H1 (cell line): ENCODE data around the gene CELA2A. TPM values are rescaled to one million over a fixed set of nuclear protein-coding genes. Genes with fewer than 3 reads are reported as not detected.
A peak's percentile ranks its signal among the peaks of the same experiment; 100 is the strongest.

Source experiments
- CTCF ChIA-PET: fragments of 300-600 bp; sonication (Branson Sonifier 250); formaldehyde crosslinking; loops from one replicate; lab custom pipeline; 2021; ENCODE audit not compliant: partially characterized antibody; lab: Charles Lee
- POLR2A ChIA-PET: fragments of 300-600 bp; sonication (Branson Sonifier 250); formaldehyde crosslinking; loops from one replicate; lab custom pipeline; 2021; ENCODE audit warnings: inconsistent platforms; ENCODE audit not compliant: partially characterized antibody; lab: Charles Lee
- DNase-seq, 2 experiments: peaks; one replicate each; pipeline versions ENCODE4 v3.0.0 to v3.0.0-alpha.2; 2010 to 2022; ENCODE audit warnings: low spot score in 2 of 2, low read depth in 1 of 2, mixed read lengths in 1 of 2
- FAIRE-seq: peaks from 2 replicates; lab custom pipeline; 2011; peaks lifted over from hg19 to GRCh38; lab: Jason Lieb, UNC
- H2AFZ ChIP-seq: 2 replicates; pipeline ENCODE4 v1.8.1; 2012; ENCODE audit warnings: low read length, inconsistent platforms
- H2AK5ac ChIP-seq: 2 replicates; pipeline ENCODE4 v1.6.1; 2013; ENCODE audit warnings: low read depth, low read length
- H2BK120ac ChIP-seq: replicated peaks from 2 replicates; pipeline ENCODE3; 2013; ENCODE audit warnings: low read depth, low read length, inconsistent platforms
- H2BK12ac ChIP-seq: 2 replicates; pipeline ENCODE4 v1.6.1; 2013; ENCODE audit warnings: low read depth, low read length
- H2BK15ac ChIP-seq: 2 replicates; pipeline ENCODE4 v1.6.1; 2013; ENCODE audit warnings: low read length
- H2BK20ac ChIP-seq: 2 replicates; pipeline ENCODE4 v1.6.1; 2013; ENCODE audit warnings: low read length
- H2BK5ac ChIP-seq: 2 replicates; pipeline ENCODE4 v1.6.1; 2013; ENCODE audit warnings: low read depth, low read length
- H3K14ac ChIP-seq: 2 replicates; pipeline ENCODE4 v1.6.1; 2013; ENCODE audit warnings: inconsistent platforms; ENCODE audit not compliant: insufficient read length
- H3K18ac ChIP-seq: 2 replicates; pipeline ENCODE4 v1.6.1; 2013; ENCODE audit warnings: low read length; ENCODE audit errors: extremely low read depth
- H3K23ac ChIP-seq: 2 replicates; pipeline ENCODE4 v1.6.1; 2013; ENCODE audit warnings: inconsistent platforms; ENCODE audit not compliant: insufficient read length
- H3K23me2 ChIP-seq: 2 replicates; pipeline ENCODE4 v1.6.1; 2013; ENCODE audit warnings: low read depth, low read length
- H3K27ac ChIP-seq: 2 replicates; pipeline ENCODE4 v1.6.1; 2011; ENCODE audit warnings: low read depth, low read length, inconsistent platforms
- H3K27me3 ChIP-seq, 4 experiments: replicated peaks in 1 of 4; 1 replicate in 1 of 4; 2 replicates in 3 of 4; pipeline versions ENCODE4 v1.6.1 to v1.8.1; 2011 to 2013; ENCODE audit warnings: low read length in 3 of 4, mild to moderate bottlenecking in 3 of 4, inconsistent platforms in 2 of 4, mixed read lengths in 2 of 4, moderate library complexity in 1 of 4; ENCODE audit not compliant: control insufficient read depth in 3 of 4, insufficient read depth in 3 of 4; ENCODE audit errors: extremely low read depth in 1 of 4
- H3K36me3 ChIP-seq, 4 experiments: 2 replicates each; pipeline versions ENCODE4 v1.6.1 to v1.8.1; 2011 to 2013; ENCODE audit warnings: mild to moderate bottlenecking in 4 of 4, low read length in 3 of 4, moderate library complexity in 2 of 4, control low read depth in 1 of 4, inconsistent platforms in 1 of 4; ENCODE audit not compliant: insufficient read depth in 4 of 4, control insufficient read depth in 2 of 4
- H3K4ac ChIP-seq: replicated peaks from 2 replicates; pipeline ENCODE3; 2013; ENCODE audit warnings: low read length, low read depth, mixed read lengths, inconsistent platforms; ENCODE audit not compliant: insufficient read length
- H3K4me1 ChIP-seq, 4 experiments: replicated peaks in 1 of 4; 1 replicate in 1 of 4; 2 replicates in 3 of 4; pipeline versions ENCODE4 v1.6.1 to v1.8.1; 2011 to 2013; ENCODE audit warnings: low read length in 3 of 4, inconsistent platforms in 2 of 4, mixed read lengths in 1 of 4; ENCODE audit not compliant: insufficient read depth in 4 of 4, control insufficient read depth in 3 of 4
- H3K4me2 ChIP-seq, 2 experiments: 2 replicates each; pipeline versions ENCODE4 v1.6.1 to v1.8.1; 2011 to 2013; ENCODE audit warnings: low read depth in 2 of 2, low read length in 2 of 2, control low read depth in 1 of 2, inconsistent platforms in 1 of 2, mild to moderate bottlenecking in 1 of 2; ENCODE audit not compliant: insufficient read depth in 1 of 2
- H3K4me3 ChIP-seq, 4 experiments: fragments of 200-600, 300-600 bp in 1 of 4; sonication (generic), shearing (Covaris generic), sonication (Bioruptor Twin) in 1 of 4; 2 replicates each; pipeline versions ENCODE4 v1.5.1 to v1.8.1; 2011 to 2016; ENCODE audit warnings: low read length in 4 of 4, low read depth in 3 of 4, control low read depth in 2 of 4, inconsistent platforms in 2 of 4, mild to moderate bottlenecking in 2 of 4, mixed read lengths in 1 of 4, moderate library complexity in 1 of 4; ENCODE audit not compliant: insufficient read depth in 2 of 4; ENCODE audit errors: extremely low read depth in 1 of 4
- H3K56ac ChIP-seq: replicated peaks from 2 replicates; pipeline ENCODE3; 2013; ENCODE audit warnings: low read depth, mild to moderate bottlenecking, mixed read lengths, low read length, inconsistent platforms; ENCODE audit not compliant: insufficient read length
- H3K79me1 ChIP-seq: 2 replicates; pipeline ENCODE4 v1.6.1; 2013; ENCODE audit warnings: low read depth, low read length, control low read depth
- H3K79me2 ChIP-seq, 2 experiments: 2 replicates each; pipeline versions ENCODE4 v1.6.1 to v1.8.1; 2012 to 2013; ENCODE audit warnings: low read length in 2 of 2, mild to moderate bottlenecking in 2 of 2, inconsistent platforms in 1 of 2; ENCODE audit not compliant: insufficient read depth in 2 of 2, control insufficient read depth in 1 of 2
- H3K9ac ChIP-seq, 4 experiments: replicated peaks in 1 of 4; 1 replicate in 1 of 4; 2 replicates in 3 of 4; pipeline versions ENCODE4 v1.6.1 to v1.8.1; 2011 to 2013; ENCODE audit warnings: low read depth in 3 of 4, low read length in 3 of 4, control low read depth in 2 of 4, mild to moderate bottlenecking in 2 of 4, moderate library complexity in 2 of 4, inconsistent platforms in 1 of 4; ENCODE audit errors: extremely low read depth in 1 of 4
- H3K9me3 ChIP-seq, 2 experiments: 2 replicates each; pipeline versions ENCODE4 v1.6.1 to v1.8.1; 2012 to 2013; ENCODE audit warnings: mild to moderate bottlenecking in 2 of 2, moderate library complexity in 2 of 2, control low read depth in 1 of 2, inconsistent platforms in 1 of 2, low read depth in 1 of 2, low read length in 1 of 2, mixed read lengths in 1 of 2; ENCODE audit not compliant: insufficient read depth in 2 of 2
- H4K20me1 ChIP-seq, 2 experiments: replicated peaks in 1 of 2; 2 replicates each; pipeline versions ENCODE3 to v1.8.1; 2011 to 2013; ENCODE audit warnings: inconsistent platforms in 2 of 2, low read length in 2 of 2, mild to moderate bottlenecking in 1 of 2; ENCODE audit not compliant: insufficient read depth in 2 of 2, control insufficient read depth in 1 of 2
- H4K5ac ChIP-seq: 2 replicates; pipeline ENCODE4 v1.6.1; 2013; ENCODE audit warnings: low read length, low read depth, mixed read lengths, inconsistent platforms; ENCODE audit not compliant: insufficient read length
- H4K8ac ChIP-seq: 2 replicates; pipeline ENCODE4 v1.8.0; 2013; ENCODE audit warnings: mild to moderate bottlenecking, moderate library complexity, low read length, inconsistent platforms; ENCODE audit not compliant: insufficient read depth; ENCODE audit errors: extremely low read depth
- H4K91ac ChIP-seq: replicated peaks from 2 replicates; pipeline ENCODE3; 2013; ENCODE audit warnings: low read length, mixed read lengths, inconsistent platforms; ENCODE audit not compliant: insufficient read length
- EGR1 ChIP-seq: IDR thresholded peaks from 2 replicates; pipeline ENCODE4 v1.6.1; 2011; ENCODE audit warnings: low read depth, low read length, borderline replicate concordance
- SP4 ChIP-seq: IDR thresholded peaks from 2 replicates; pipeline ENCODE4 v1.6.1; 2012; ENCODE audit warnings: low read length, inconsistent platforms
- TAF1 ChIP-seq: IDR thresholded peaks from 2 replicates; pipeline ENCODE4 v1.6.1; 2011; ENCODE audit warnings: mild to moderate bottlenecking, low read depth, low read length
- TBP ChIP-seq: IDR thresholded peaks from 2 replicates; pipeline ENCODE4 v1.6.1; 2011; ENCODE audit warnings: low read depth, low read length, improper control_type of control experiment
- WGBS, 2 experiments: shearing (Covaris generic) in 1 of 2; methylation state at CpG; one replicate each; pipeline versions ENCODE4 v1.1.6 to v1.1.7; 2013 to 2015; ENCODE audit warnings: low lambda C conversion rate in 2 of 2, mixed read lengths in 2 of 2, inconsistent platforms in 1 of 2, low coverage in 1 of 2, missing lambda C conversion rate in 1 of 2; ENCODE audit not compliant: insufficient replicate concordance in 2 of 2, insufficient coverage in 1 of 2, insufficient read length in 1 of 2; ENCODE audit errors: extremely low coverage in 1 of 2, missing lambda C conversion rate in 1 of 2; 5-methylcytosine and 5-hydroxymethylcytosine counted together
- polyA plus RNA-seq, 7 experiments: library from polyadenylated mRNA; depleted of rRNA in 3 of 7; stranded (reverse) in 5 of 7; unstranded in 2 of 7; fragments of >200 nt in 5 of 7; fragments of 200-250 nt in 2 of 7; gene quantifications; 1 replicate in 5 of 7; 2 replicates in 1 of 7; 4 replicates in 1 of 7; pipeline versions ENCODE4 v1.2.1 to v1.2.3, GENCODE V29; 2011 to 2013; ENCODE audit warnings: missing spikeins in 2 of 7, mixed read lengths in 2 of 7
- total RNA-seq: library from RNA; stranded (reverse); fragmentation: NEBNext Ultra II Directional; extraction: Animal tissue kit (Norgen Biotek cat#: 25700); gene quantifications from 2 replicates; pipeline ENCODE4 v1.2.1, GENCODE V29; 2021
- TF ChIP-seq, protein P1 (sequence below): IDR thresholded peaks from 2 replicates; pipeline ENCODE4 v1.6.1; 2011; ENCODE audit warnings: low read depth, mild to moderate bottlenecking, low read length; ENCODE audit not compliant: insufficient read depth

Gene CELA2A
- total and polyA plus RNA-seq, 2 of the 8 experiments (the other 6 are each of a cell fraction or from before 2014, with no cell fraction given): not detected

DNA sequence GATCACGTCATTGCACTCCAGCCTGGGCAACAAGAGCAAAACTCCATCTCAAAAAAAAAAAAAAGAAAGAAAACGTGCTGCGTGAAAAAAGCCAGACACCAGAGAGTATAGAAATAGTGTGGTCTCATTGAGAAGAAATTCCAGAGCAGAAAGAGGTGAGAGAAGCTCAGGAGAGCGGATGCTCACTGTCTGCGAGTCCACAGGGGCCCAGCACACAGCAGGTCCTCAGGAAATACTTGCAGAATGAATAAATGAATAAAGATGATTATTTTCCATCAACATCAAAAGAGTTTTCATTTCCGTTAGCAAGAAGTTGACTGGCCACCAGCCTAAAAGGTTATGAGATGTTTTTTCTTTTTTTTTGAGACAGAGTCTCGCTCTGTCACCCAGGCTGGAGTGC is 53.1 kb downstream of the CELA2A start:
- no peak for FAIRE-seq
- 52% methylated on average over 7 of the region's 7 CpGs; no CpG with 5 or more reads in 1 of the 2 experiments for WGBS, 2 experiments
- peaks cover 0 to 9% of the 10 kb centered on the region in 2 experiments; a peak in 1 of 4 replicates for H3K79me2 ChIP-seq
- H3K4me3 ChIP-seq: no peak overlapping the region
- no peak overlapping the region for H4K91ac ChIP-seq
- H4K8ac ChIP-seq: no peak overlapping the region
- H3K27me3 ChIP-seq: no peaks in the 10 kb centered on the region
- H3K4me1 ChIP-seq: peaks cover 13 to 31% (median 23%) of the 10 kb centered on the region in 4 experiments
- H3K23ac ChIP-seq: no peak overlapping the region
- no peak overlapping the region for H4K5ac ChIP-seq
- H3K9ac ChIP-seq: no peak overlapping the region
- H4K20me1 ChIP-seq: no peaks in the 10 kb centered on the region
- peak overlapping the region; percentile 15; the same call in 1 of the 2 replicates for H3K18ac ChIP-seq
- H3K56ac ChIP-seq: no peak overlapping the region
- H2BK20ac ChIP-seq: 0 out of 2 replicates have a peak overlapping the region, but pooled peaks have one; percentile 80
- no peak overlapping the region for H2BK120ac ChIP-seq
- H2BK12ac ChIP-seq: no peak overlapping the region
- H2AK5ac ChIP-seq: no peak overlapping the region
- ChIA-PET POLR2A (interaction anchor here (0.6 to 1.9 kb wide), 4 partner anchors 10 to 652 kb away, joined by 3 to 7 read pairs (median 4); partner anchors contain the start of gene DNAJC16), CTCF (interaction anchor here (0.7 kb wide), 1 partner anchor 827 kb away, joined by 3 read pairs; no protein-coding TSS in a partner anchor)
- peak overlapping the region; percentile 7; the same call in 1 of the 2 replicates for H3K27ac ChIP-seq
- H2AFZ ChIP-seq: no peak overlapping the region
- peak overlapping the region; percentile 37 to 41 for H3K4me2 ChIP-seq
- no peak overlapping the region for H2BK15ac ChIP-seq
- no peak overlapping the region for H3K4ac ChIP-seq
- H3K9me3 ChIP-seq: no peaks in the 10 kb centered on the region
- no peaks in the 10 kb centered on the region; the same call in 1 of the 2 replicates for H3K79me1 ChIP-seq
- no peak for DNase-seq
- H3K23me2 ChIP-seq: no peaks in the 10 kb centered on the region
- peaks cover 0 to 6% (median 0%) of the 10 kb centered on the region in 4 experiments; a peak in 3 of 8 replicates for H3K36me3 ChIP-seq
- peak overlapping the region; percentile 71; the same call in 1 of the 2 replicates for H2BK5ac ChIP-seq
- no peak overlapping the region for H3K14ac ChIP-seq
- TF ChIP-seq TAF1 (no peak), SP4 (no peak), EGR1 (no peak), TBP (no peak)
- TF ChIP-seq, protein P1, sequence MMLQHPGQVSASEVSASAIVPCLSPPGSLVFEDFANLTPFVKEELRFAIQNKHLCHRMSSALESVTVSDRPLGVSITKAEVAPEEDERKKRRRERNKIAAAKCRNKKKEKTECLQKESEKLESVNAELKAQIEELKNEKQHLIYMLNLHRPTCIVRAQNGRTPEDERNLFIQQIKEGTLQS: no peak
